SK-N-MC (cell line): ENCODE data around the gene COL6A3.

ENCODE experiments used
- EZH2 ChIP-seq: fragments of 200-600 bp; sonication (generic); IDR thresholded peaks from one replicate; pipeline ENCODE4 v1.6.1; 2017; ENCODE audit warnings: antibody characterized with exemption
- FOXP2 ChIP-seq: optimal IDR thresholded peaks from 2 replicates; pipeline ENCODE3; 2011; ENCODE audit warnings: mild to moderate bottlenecking, moderate library complexity; ENCODE audit not compliant: insufficient read depth; ENCODE audit errors: extremely low read length, control extremely low read depth
- POLR2AphosphoS5 ChIP-seq: IDR thresholded peaks from 2 replicates; pipeline ENCODE4 v1.6.1; 2012; ENCODE audit warnings: mild to moderate bottlenecking, low read depth, low read length, borderline replicate concordance

- TF ChIP-seq POLR2AphosphoS5: no peak
- TF ChIP-seq EZH2: no peak
- no peak for TF ChIP-seq FOXP2
Observed at GRCh38 chr2:237413777-237414661, at the start of gene COL6A3.
